OCI-M2 (cell line): ENCODE results near the gene ATP5F1E.
"Not testable (repeated sequence)": the region's sequence is repeated elsewhere in the genome, so short reads cannot be mapped to it uniquely, and the experiment has no call there.

Experiments used
- DNase-seq: peaks from one replicate; lab custom pipeline; 2025; ENCODE audit not compliant: unreplicated experiment; lab: John Stamatoyannopoulos, UW

The ATP5F1E gene

GRCh38 chr20:59020938-59021551, 11.1 kb downstream of the ATP5F1E start:
- peak; percentile 80 for DNase-seq

- DNase-seq = no peak
Observed at GRCh38 chr20:59019217-59019616, 12.9 kb downstream of the ATP5F1E start, which contains the start of gene TUBB1. Gene TUBB1, plus strand, starts transcription at chr20:59019429. Its CDS starts 94 bp downstream, at chr20:59019523.

DNA sequence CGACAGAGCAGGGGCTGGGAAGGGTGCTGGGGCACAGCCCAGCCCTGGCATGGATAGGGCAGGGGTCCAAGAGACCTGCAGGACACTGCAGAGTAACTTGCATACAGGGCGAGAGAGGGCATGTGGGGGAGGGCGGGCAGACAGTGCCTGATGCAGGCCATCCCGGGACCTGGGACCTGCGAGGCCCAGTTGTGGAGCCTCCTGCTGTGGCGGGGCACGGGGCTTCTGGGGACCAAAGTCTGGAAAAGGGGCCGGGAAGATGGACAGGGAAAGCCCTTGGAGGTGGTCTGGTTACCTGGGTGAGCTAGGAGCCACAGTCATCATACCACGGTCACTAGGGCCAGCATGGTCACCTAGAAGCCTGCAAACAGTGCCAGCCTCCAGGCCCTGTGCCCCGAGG, 13.3 kb downstream of the ATP5F1E start:
- no peak for DNase-seq

- DNase-seq = no peak
Observed at GRCh38 chr20:59017493-59018231, 14.5 kb downstream of the ATP5F1E start.

DNA sequence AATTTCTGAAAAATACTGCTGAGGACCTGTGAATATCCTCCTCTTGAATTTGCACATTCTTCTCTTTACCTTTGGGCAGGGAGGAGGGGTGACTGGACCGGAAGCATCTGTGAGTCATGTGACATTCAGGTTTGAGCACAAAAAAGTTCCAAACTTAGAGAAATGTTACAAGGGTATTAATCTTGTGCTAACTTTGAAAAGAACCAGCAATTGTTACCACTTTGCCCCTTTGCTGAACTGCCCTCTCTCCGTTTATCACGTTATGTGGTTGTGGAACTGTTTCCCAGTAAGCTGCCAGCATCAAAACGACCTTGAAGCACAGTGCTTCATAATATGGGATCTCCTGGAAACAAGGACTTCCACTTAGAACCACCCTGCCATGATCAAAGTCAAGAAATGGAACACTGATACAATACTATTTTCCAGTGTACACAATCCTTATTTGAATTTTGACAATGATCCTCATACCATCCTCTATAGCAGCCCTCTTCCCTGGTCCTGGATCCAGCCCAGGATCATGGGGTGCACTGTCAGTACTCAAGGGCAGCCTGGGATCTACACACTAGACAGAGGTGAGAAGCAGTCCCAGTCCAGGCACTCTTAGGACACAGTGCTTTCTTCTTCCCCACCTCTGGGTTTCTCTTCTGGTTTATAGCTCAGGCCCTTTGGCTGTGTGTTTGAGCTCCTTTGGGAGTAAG, 15.2 kb downstream of the ATP5F1E start:
- DNase-seq = no peak

- no peak for DNase-seq
Observed at GRCh38 chr20:59015812-59016711, 16.1 kb downstream of the ATP5F1E start.

DNA sequence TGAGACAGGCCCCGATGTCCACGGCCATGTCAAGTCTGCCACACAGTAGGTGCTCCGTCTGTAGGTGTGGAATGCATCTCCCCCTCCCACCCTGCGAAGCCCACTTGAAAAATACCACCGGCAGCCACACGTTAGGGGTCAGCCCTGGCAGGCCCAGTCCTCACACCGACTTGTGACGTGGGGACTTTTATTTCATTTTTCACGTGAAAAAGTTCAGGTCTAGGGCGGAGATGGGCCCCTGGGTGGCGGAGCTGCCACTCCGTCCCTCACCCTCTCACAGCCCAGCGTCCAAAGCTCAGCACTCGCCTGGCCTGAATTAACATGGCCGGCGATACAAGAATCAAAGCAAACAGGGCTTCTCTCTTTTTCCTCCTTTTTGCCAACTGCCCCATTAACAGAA, 16.7 kb downstream of the ATP5F1E start:
- DNase-seq = no peak

DNA sequence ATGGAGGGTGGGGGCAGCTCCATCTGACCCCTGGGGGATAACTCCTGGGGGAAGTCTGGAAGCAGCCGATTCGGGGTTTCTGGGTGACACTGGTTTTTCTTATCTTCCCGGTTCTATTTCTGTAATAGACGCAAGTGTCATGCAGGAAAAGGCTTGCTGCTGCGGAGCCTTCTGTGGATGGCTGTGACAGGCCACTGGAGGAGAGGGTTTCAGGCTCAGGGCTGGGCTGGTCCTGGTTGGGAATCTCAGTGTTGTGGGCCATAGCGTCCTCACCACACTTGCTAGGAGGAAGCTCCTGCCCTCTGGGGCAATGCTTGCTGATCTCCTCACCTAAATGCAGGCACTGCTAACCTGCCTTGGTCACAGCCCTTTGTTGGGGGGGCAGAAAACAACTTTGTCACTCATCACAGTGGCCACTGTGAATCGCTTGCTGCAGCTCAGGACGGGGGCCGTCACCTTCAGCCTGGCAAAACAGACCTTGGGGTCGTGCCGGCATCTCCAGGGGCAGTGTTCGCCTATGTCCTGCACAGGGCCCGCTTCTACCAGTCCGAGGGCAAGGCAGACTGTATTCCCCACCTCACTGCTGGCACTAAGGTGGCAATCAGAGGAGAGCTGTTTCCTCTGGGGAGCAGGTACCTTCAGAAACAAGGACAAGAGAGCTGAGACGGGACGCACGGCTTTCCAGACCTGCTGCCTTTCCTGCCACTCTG, 17.3 kb downstream of the ATP5F1E start:
- no peak for DNase-seq

DNA sequence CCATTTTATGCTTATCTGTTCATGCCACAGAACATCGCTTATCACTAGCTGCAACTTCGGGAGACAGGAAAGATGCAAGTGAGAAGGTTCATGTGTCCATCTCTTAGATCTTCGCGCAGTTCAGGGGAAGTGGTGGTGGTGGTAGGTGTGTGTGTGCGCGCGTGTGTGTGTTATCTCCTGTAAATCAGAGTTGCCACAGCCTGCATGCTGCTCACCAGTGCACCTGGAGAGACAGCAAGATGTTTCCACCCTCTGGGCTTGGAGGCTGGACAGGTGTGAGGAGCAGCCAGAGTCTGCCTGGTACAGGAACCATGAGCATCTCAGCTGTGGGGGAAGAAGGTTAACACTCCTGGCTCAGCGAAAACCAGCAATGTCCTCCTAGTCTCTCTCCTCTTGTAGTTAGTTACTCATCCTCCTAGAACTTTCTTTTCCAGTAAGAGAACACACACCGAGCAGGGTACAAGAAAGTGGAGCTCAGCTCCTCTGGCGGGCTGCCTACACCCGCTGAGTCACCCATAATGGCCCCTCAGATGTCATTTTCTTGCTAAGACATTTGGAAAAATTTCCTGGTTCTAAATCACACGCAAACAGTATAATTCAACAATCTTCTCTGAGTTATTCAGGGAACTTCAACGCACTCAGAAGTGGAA, 18.1 kb downstream of the ATP5F1E start:
- DNase-seq = no peak

DNA sequence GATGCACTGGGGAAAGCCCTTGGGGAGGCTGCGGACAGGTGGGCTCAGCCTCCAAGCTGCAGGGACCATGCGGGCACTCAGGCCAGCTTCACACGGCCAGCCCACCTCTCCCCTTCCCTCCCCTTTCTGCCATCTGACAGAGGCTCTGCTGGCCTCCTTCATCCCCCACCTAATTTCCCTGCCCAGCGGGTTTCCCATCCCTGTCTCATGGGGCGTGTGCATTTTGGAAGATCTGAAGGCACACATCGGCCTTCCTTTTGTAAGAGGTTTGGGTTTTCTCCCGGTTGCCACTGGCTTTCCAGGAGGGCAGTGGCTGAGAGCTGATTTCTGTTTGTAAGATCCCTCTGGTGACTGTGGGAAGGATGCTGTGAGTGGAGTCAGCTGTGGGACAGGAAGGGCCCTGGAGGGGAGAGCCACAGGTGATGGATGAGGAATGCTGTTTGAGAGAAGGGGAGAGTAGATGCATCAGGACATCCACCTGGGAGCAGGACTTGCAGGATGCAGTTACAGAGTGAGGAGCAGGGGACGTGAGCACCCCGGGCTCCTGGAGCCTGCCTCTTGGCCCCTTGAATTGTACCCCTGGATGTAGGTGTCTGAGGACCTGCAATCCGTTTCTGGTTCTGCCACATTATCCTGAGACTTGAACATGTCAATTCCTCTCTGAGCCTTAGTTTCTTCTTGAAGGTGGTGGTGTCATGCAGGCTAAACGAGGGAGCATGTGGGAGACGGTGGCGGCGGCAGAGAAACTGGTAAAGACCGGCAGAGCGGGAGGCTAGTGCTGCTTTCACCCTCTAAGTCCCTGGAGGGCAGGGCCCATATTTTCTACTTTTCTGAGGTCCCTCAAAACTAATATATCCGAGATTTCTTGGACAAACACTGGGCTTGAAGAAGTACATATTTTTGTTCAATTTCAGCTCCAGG, 18.8 kb downstream of the ATP5F1E start:
- DNase-seq = no peak

DNA sequence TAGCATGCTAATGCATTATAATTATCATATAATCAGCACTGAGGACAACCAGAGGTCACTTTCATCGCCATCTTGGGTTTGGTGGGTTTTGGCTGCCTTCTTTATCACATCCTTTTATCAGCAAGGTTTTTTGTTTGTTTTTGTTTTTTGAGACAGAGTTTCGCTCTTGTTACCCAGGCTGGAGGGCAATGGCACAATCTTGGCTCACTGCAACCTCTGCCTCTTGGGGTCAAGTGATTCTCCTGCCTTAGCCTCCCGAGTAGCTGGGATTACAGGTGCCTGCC, 20.3 kb downstream of the ATP5F1E start:
- DNase-seq = not testable (repeated sequence)

GRCh38 chr20:59010995-59011873, 20.9 kb downstream of the ATP5F1E start:
- no peak for DNase-seq

DNA sequence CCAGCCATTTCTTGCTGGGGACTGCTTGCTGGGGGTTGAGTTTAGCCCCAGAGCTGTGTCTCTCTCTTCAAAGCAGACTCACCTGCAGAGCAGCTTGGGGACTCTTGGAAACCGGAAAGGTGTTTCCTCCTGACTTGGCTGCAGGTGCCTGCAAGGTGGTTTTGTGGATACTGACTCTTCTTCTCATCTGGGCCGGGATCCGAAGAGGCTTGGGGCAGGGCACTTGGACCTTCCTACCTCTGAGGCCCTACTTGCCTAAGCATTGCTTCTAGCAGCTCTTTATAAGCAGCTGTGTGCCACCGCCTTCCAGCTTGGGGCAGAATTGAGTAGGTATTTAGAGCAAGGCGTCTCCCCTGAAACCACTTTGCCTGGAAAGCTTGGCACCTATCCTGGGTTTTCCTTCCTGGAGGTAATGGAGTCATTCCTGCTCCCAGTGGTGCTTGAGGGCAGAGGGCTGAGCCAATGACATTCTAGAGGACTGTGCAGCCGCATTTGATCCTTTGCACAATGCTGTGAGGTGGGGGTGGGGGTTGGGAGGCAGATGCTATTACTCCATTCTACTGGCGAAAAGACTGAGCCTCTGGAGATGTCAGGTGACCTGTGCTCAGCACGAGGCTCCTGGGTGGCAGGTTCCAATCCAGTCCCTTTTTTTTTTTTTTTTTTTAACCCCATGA, 21.7 kb downstream of the ATP5F1E start:
- DNase-seq = no peak

- no peak for DNase-seq
Observed at GRCh38 chr20:59008715-59009336, 23.3 kb downstream of the ATP5F1E start.

DNA sequence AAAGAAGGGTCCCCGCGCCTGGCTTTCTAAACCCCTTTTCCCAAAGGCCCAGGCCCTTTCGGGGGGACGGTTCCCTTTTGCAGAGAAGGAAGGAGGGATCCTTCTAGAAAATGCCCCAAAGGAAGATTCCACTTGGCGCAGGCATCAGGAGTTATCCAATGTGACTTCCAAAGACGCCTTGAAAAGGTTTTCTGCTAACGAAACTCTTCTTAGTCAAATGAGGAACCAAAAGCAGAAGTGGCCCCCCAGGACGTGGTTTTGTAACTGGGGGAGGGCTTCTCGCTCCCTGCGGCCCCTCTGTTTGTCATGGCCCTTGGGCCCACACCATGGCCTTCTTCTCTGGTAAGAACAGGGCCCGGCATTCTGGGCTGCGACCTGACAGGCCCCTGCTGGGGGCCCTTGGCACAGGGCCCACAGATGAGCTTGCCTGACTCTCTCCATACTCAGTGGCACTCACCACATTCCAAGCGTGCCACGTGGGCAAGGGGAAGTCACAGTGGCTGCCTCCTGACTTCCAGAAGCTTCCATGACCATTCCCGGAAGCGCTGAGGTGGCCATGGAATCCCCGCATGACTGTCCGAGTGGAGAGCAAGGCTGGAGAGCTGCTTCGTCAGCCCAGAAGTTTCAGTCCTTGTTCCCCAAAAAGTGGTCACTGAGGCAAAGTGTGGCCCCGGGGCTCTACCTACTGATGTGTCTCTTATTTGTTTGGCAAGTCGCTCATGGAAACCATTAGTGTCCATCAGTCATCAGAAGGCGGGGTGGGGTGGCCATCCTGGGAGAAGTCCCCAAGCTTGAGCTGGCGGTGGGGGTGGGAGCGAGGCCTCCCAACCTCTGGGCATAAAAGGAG, 24.2 kb downstream of the ATP5F1E start:
- no peak for DNase-seq
